GM10266 (cell line): ENCODE results near the gene BCL7C.

Experiments used
- DNase-seq: peaks from one replicate; pipeline ENCODE4 v3.0.0; 2012; ENCODE audit errors: extremely low spot score
- TF ChIP-seq, protein P1 (sequence below): IDR thresholded peaks from 2 replicates; pipeline ENCODE4 v1.5.1; 2012; ENCODE audit warnings: mild to moderate bottlenecking, low read depth; ENCODE audit not compliant: control insufficient read depth, insufficient read depth; ENCODE audit errors: missing control alignments

The BCL7C gene

GRCh38 chr16:30885196-30885595 is 8.7 kb downstream of the BCL7C start:
- TF ChIP-seq, protein P1, sequence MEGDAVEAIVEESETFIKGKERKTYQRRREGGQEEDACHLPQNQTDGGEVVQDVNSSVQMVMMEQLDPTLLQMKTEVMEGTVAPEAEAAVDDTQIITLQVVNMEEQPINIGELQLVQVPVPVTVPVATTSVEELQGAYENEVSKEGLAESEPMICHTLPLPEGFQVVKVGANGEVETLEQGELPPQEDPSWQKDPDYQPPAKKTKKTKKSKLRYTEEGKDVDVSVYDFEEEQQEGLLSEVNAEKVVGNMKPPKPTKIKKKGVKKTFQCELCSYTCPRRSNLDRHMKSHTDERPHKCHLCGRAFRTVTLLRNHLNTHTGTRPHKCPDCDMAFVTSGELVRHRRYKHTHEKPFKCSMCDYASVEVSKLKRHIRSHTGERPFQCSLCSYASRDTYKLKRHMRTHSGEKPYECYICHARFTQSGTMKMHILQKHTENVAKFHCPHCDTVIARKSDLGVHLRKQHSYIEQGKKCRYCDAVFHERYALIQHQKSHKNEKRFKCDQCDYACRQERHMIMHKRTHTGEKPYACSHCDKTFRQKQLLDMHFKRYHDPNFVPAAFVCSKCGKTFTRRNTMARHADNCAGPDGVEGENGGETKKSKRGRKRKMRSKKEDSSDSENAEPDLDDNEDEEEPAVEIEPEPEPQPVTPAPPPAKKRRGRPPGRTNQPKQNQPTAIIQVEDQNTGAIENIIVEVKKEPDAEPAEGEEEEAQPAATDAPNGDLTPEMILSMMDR, result no peak
- DNase-seq, result no peak

GRCh38 chr16:30884760-30885159 is 9.1 kb downstream of the BCL7C start:
- DNase-seq, result peak; percentile 67
- TF ChIP-seq, protein P1, result no peak

- no peak for DNase-seq
- TF ChIP-seq, protein P1, result no peak
These were observed 11.2 kb downstream of the BCL7C start for GRCh38 chr16:30882429-30883310.

DNA sequence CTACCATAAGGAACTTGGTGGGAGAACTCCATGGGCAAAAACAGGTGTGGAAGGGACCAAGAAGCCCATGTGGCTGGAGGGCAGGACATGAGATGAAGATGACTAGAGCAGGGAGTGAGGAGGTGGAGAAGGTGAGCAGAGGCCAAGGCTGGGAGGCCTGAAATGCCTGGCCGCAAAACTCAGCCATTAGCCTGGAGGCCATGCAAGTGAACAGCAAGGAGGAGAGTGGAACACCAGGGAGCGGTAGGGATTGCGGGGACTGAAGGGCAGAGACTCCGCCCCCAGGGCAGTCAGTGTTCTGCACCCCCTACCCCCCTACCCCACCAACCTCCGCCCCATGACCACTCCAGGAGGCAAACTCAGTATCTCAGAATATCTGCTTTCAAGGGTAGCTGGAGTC is 17.0 kb downstream of the BCL7C start:
- TF ChIP-seq, protein P1, result no peak
- no peak for DNase-seq

- TF ChIP-seq, protein P1, result no peak
- peak; percentile 70 for DNase-seq
These were observed 17.7 kb downstream of the BCL7C start for GRCh38 chr16:30875871-30876801.

DNA sequence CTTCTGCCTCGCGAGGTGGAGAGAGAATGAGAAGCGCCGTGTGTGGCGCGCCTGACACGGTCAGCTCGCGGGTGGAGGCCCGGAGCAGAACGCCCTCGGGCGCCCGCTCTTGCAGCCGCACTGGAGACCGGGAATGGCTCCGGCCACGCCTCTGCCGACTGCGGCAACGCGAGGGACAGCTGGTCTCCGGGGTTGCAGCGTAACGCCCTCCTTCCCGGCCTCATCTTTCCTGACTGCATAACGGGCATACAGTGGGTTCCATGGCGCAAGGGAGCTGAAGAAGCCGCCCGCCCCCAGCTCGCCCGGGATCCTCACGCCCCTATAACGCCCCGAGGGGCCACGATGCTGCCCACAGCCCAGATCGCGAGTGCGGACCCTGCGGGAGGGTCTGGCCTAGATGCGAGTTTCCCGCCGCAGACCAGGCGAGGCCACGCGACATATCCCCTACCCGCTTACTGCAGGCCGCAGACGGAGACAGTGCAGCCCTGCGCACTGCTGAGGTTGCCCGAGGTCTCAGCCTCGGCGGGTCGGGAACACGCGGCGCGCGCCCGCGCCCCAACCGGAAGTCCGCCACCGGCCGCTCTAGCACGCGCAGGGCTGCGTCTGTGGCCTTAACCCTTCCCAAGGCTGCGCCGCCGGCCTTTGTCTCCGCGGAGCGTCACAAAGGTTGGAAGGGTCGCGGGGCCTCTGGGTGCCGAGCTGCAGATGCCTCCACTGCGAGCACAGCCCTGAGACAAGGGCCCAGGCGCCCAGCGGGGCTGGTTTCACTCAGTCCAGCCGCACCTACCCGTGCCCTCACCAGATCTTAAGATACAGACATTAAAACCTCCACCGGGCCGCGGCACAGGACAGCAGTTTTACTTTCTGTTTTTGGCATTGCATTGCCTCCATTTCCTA is 18.8 kb downstream of the BCL7C start:
- TF ChIP-seq, protein P1, result peak; percentile 9

More for the DNA sequence above, 18.8 kb downstream of the BCL7C start:
- DNase-seq, result peak; percentile 84
